ENCODE data around the gene PPP1R12C. TPM values are rescaled to one million over a fixed set of nuclear protein-coding genes. Genes with fewer than 3 reads are reported as not detected.
A peak's percentile ranks its signal among the peaks of the same experiment; 100 is the strongest.
"Not testable (repeated sequence)": the region's sequence is repeated elsewhere in the genome, so short reads cannot be mapped to it uniquely, and the experiment has no call there.

Gene PPP1R12C
- total RNA-seq, 4 donors from 2014 or later: 51.7 to 126 (median 78.7) TPM

DNA sequence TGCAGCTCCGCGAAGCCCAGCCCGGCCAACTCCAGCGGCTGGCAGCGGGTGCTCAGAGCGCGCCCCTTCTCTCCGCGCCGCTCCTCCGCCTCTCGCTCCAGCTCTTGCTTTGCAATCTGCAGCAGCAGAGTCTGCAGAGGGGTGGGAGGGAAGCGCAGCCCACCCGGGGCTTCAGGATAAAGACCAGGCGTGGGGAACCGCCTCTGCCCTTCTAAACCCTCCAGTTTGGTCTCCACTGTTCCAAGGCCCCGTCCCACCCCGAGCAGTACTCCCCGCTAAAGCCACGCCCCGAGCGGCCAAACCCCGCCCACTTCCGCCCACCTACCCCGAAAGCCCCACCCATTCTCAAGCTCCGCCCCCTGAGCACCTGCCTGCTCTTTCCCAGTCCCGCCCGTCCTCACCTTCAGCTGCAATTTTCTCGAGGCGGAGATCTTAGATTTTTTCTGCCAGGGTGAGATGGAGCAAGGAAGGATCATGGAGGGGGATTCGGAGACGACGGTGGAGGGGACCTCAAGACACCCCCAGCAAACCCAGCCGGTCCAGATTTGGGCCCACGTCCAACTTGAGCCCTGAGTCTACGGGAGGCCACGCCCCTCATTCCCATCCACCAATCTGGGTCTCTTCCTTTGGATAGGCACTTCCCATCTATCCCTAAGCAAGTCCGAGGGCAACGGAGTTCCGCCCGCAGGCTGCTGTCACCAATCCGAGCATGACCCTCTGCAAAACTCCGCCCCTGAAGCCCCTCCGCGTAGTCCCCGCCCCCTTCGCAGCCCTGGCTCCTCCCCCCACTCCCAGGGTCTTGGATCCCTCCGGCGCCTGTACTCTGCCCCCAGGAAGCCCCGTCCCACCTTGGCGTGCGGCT, 39.0 kb upstream of the PPP1R12C start:
- DNase-seq (ENCODE audit: low spot score in 2 of 2): peak in 1 of 2 donors; percentile 65
- Histone ChIP-seq H3K27ac (no peak overlapping the region), H3K27me3 (peaks cover 60% of the 10 kb centered on the region), H3K4me1 (peaks cover 33% of the 10 kb centered on the region), H3K9me3 (no peaks in the 10 kb centered on the region), H3K4me3 (peak overlapping the region; percentile 30), H3K36me3 (no peaks in the 10 kb centered on the region)
- TF ChIP-seq POLR2AphosphoS5 (IDR thresholded peaks at IDR 0.05): no peak
- TF ChIP-seq EP300 (IDR thresholded peaks at IDR 0.05): no peak
- no peak for TF ChIP-seq POLR2A (IDR thresholded peaks at IDR 0.05)
- TF ChIP-seq, protein P1, sequence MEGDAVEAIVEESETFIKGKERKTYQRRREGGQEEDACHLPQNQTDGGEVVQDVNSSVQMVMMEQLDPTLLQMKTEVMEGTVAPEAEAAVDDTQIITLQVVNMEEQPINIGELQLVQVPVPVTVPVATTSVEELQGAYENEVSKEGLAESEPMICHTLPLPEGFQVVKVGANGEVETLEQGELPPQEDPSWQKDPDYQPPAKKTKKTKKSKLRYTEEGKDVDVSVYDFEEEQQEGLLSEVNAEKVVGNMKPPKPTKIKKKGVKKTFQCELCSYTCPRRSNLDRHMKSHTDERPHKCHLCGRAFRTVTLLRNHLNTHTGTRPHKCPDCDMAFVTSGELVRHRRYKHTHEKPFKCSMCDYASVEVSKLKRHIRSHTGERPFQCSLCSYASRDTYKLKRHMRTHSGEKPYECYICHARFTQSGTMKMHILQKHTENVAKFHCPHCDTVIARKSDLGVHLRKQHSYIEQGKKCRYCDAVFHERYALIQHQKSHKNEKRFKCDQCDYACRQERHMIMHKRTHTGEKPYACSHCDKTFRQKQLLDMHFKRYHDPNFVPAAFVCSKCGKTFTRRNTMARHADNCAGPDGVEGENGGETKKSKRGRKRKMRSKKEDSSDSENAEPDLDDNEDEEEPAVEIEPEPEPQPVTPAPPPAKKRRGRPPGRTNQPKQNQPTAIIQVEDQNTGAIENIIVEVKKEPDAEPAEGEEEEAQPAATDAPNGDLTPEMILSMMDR (IDR thresholded peaks at IDR 0.05): no peak
- WGBS: 2% methylated on average over 26 of the region's 52 CpGs

GRCh38 chr19:55155784-55156183, 38.3 kb upstream of the PPP1R12C start:
- Histone ChIP-seq H3K4me1 (peaks cover 33% of the 10 kb centered on the region), H3K4me3 (peak overlapping the region; percentile 30), H3K27me3 (peaks cover 55% of the 10 kb centered on the region)
- not testable (repeated sequence) for H3K36me3 ChIP-seq; H3K27ac ChIP-seq; H3K9me3 ChIP-seq; DNase-seq (ENCODE audit: low spot score in 2 of 2)
- 0% methylated on average over 2 of the region's 5 CpGs for WGBS

DNA sequence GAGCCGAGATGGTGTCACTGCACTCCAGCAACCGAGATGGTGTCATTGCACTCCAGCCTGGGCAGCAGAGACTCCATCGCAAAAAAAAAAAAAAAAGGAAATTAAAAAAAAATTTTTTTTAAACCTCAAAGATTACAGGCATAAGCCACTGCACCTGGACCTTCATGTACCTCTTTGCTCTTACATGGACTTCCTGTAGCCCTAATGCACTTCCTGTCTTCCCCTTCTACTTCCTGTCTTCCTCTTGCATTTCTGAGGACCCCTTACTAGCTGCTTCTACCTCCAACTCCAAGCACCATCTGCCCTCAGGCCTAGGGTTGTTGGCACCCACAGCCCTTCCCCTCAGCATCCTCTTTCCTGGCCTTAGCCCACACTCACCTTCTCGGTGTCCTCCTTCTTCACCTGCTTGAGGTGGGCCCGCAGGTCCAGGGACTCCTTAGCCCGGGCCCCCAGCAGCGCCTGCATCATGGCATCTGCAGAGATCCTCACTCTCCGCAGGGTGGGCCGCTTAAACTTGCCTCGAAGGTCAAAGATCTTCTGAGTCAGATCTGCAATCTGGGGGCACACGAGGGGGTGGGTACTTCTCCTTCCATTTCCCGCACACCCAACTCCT, 36.3 kb upstream of the PPP1R12C start:
- no peak for TF ChIP-seq EP300 (IDR thresholded peaks at IDR 0.05)
- TF ChIP-seq, protein P1 (IDR thresholded peaks at IDR 0.05): no peak
- no peak for TF ChIP-seq POLR2A (IDR thresholded peaks at IDR 0.05)
- no peak for TF ChIP-seq POLR2AphosphoS5 (IDR thresholded peaks at IDR 0.05)
- Histone ChIP-seq H3K27ac (no peak overlapping the region), H3K4me3 (no peak overlapping the region), H3K9me3 (no peaks in the 10 kb centered on the region), H3K36me3 (no peaks in the 10 kb centered on the region), H3K4me1 (peaks cover 17% of the 10 kb centered on the region), H3K27me3 (peaks cover 62% of the 10 kb centered on the region)
- WGBS: 86% methylated on average over 12 of the region's 12 CpGs
- DNase-seq (ENCODE audit: low spot score in 2 of 2): no peak

DNA sequence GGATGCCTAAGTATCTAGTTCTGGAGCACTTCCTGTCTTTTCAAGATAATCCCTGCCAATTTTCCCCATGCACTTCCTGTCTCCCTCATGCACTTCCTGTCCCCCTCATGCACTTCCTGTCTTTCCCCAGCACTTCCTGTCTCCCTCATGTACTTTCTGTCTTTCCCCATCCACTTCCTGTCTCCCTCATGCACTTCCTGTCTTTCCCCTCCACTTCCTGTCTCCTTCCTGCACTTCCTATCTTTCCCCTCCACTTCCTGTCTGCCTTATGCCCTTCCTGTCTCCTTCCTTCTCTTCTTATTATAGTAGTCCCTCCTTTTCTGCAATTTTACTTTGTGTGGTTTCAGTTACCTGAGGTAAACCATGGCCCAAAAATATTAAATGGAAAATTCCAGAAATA, 34.6 kb upstream of the PPP1R12C start:
- H3K4me3 ChIP-seq: no peak overlapping the region
- TF ChIP-seq, protein P1 (IDR thresholded peaks at IDR 0.05): no peak
- no peak for TF ChIP-seq POLR2AphosphoS5 (IDR thresholded peaks at IDR 0.05)
- TF ChIP-seq POLR2A (IDR thresholded peaks at IDR 0.05): no peak
- no peak for TF ChIP-seq EP300 (IDR thresholded peaks at IDR 0.05)
- no peaks in the 10 kb centered on the region for H3K9me3 ChIP-seq
- DNase-seq (ENCODE audit: low spot score in 2 of 2): no peak
- H3K27ac ChIP-seq: no peak overlapping the region
- H3K4me1 ChIP-seq: peaks cover 13% of the 10 kb centered on the region
- H3K27me3 ChIP-seq: peaks cover 67% of the 10 kb centered on the region
- H3K36me3 ChIP-seq: no peaks in the 10 kb centered on the region

GRCh38 chr19:55149078-55150003, 31.9 kb upstream of the PPP1R12C start, which contains the start of gene TNNT1:
Gene TNNT1, minus strand, starts transcription at chr19:55149206. Its CDS starts 2,049 bp downstream, at chr19:55147157.
- Histone ChIP-seq H3K27ac (no peak within 1 kb of the TSS), H3K27me3 (peaks cover 67% of the 10 kb centered on the region), H3K9me3 (no peaks in the 10 kb centered on the region), H3K4me1 (peaks cover 8% of the 10 kb centered on the region), H3K36me3 (no peaks in the 10 kb centered on the region), H3K4me3 (no peak within 1 kb of the TSS)
- 15% methylated on average over 17 of the region's 18 CpGs for WGBS
- TF ChIP-seq EP300 (IDR thresholded peaks at IDR 0.05): no peak
- TF ChIP-seq POLR2A (IDR thresholded peaks at IDR 0.05): no peak
- TF ChIP-seq POLR2AphosphoS5 (IDR thresholded peaks at IDR 0.05): no peak
- no peak for DNase-seq (ENCODE audit: low spot score in 2 of 2)
